Lower leg skin (tissue), 4 donors: ENCODE measurements around the gene NOP56. TPM values are rescaled to one million over a fixed set of nuclear protein-coding genes. Genes with fewer than 3 reads are reported as not detected.

Experiments used
- DNase-seq, 2 donors: peaks; one replicate each; pipeline ENCODE4 v3.0.0-alpha.2; 2019; ENCODE audit warnings: low spot score in 2 of 2
- H3K4me3 ChIP-seq: fragments of 200-600 bp; sonication (generic); 2 replicates; pipeline ENCODE4 v1.5.1; 2017; ENCODE audit warnings: mild to moderate bottlenecking, low read depth; ENCODE audit not compliant: poor library complexity, severe bottlenecking
- CTCF ChIP-seq, 3 donors: fragments of 450-650 bp; IDR thresholded peaks; one replicate each; pipeline ENCODE4 v1.5.1; 2016; ENCODE audit warnings: antibody characterized with exemption in 3 of 3, mild to moderate bottlenecking in 3 of 3, moderate library complexity in 2 of 3
- POLR2A ChIP-seq, 2 donors: fragments of 450-650 bp; IDR thresholded peaks; one replicate each; pipeline ENCODE4 v1.6.1; 2016 to 2017; ENCODE audit warnings: antibody characterized with exemption in 2 of 2, mild to moderate bottlenecking in 1 of 2, moderate library complexity in 1 of 2
- WGBS, 2 donors: methylation state at CpG; one replicate each; pipeline ENCODE4 v1.1.5; 2018; 5-methylcytosine and 5-hydroxymethylcytosine counted together
- intact Hi-C: fragments of 100-400 bp; cut with DNase I; formaldehyde crosslinking; loops from one replicate; pipeline ENCODE4 v1.15.0; 2023; ENCODE audit warnings: low total_unique reads
- total RNA-seq, 4 donors: library from RNA; depleted of rRNA; stranded (reverse); fragments of >200 nt; gene quantifications; one replicate each; pipeline ENCODE4 v1.1.0, GENCODE V29; 2016

The NOP56 gene
- total RNA-seq, 4 donors from 2014 or later = 51.5 to 64.7 (median 56.6) TPM

GRCh38 chr20:2690213-2690612, 37.8 kb downstream of the NOP56 start:
- intact Hi-C loops = no loop called here
- TF ChIP-seq POLR2A (IDR thresholded peaks at IDR 0.05) (no peak), CTCF (IDR thresholded peaks at IDR 0.05) (no peak)
- WGBS, 2 donors = 82% methylated on average over 3 of the region's 3 CpGs

DNA sequence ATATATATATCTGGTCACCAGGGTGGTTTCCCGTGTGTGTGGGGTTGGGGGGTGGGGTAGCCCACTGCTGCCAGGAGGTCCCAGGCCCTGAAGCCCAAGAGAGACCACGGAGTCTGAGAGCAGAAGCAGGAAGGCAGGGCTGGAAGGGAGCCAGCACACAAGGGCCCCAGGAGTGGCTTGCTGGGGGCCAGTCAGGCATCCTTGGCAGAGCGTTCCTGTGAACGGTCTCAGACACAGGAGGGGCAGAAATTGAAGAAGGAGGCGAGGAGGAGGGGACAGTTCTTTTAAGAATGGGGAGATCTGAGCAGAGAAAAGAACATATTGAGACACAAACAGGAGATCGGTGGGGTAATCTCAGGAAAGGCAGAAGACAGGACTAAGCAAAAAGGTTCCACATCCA, 38.3 kb downstream of the NOP56 start:
- WGBS, 2 donors = 76 to 85% methylated on average over 6 of the region's 6 CpGs
- TF ChIP-seq POLR2A (IDR thresholded peaks at IDR 0.05) (no peak), CTCF (IDR thresholded peaks at IDR 0.05) (no peak)
- peak in 1 of 2 donors; percentile 74 for DNase-seq
- no peak overlapping the region for H3K4me3 ChIP-seq
- intact Hi-C loops = no loop called here

More at GRCh38 chr20:2690213-2690612, 37.8 kb downstream of the NOP56 start:
- H3K4me3 ChIP-seq = no peak overlapping the region
- DNase-seq = peak in 1 of 2 donors; percentile 40

DNA sequence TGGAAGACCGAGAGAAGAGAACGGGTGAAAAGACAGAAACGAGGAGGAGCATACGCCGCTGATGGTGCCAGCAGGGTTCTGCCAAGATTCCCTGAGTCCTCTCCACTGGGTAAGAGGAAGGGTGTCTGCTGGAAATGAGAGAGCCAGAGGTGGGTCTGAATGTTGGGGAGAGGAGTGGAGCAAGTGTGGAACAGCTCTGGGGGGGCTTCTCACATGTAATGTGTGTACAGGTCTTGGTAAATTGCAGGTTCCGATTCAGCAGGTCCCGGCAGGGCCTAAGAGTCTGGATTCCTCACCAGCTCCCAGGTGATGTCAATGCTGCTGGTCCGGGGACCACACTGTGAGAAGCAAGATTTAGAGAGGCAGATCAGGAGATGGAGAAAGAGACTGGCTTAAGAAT, 38.7 kb downstream of the NOP56 start:
- DNase-seq = peak in 1 of 2 donors; percentile 80
- intact Hi-C loops = no loop called here
- WGBS, 2 donors = 74 to 78% methylated on average over 8 of the region's 8 CpGs
- no peak for TF ChIP-seq POLR2A (IDR thresholded peaks at IDR 0.05)
- TF ChIP-seq CTCF (IDR thresholded peaks at IDR 0.05) = no peak
- no peak overlapping the region for H3K4me3 ChIP-seq

DNA sequence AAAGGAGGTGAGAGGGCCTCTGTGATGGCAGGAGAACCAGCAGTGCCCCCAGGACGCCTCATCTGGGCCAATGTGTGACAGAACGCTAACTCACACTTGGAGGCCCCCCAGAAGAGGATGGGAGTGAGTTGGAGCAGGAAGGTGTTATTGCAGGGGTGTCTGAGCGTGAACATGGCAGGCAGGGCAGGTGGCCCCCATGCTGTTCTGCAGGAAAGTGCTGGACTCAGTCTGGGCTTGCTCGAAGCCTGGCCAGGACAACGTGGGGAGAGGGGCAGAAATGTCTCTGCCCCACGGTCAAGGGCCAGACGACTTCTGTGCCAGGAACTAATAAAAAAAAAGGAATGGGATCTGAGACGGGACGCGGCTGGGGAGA, 39.2 kb downstream of the NOP56 start:
- TF ChIP-seq CTCF (IDR thresholded peaks at IDR 0.05) = no peak
- no peak for TF ChIP-seq POLR2A (IDR thresholded peaks at IDR 0.05)
- H3K4me3 ChIP-seq = no peak overlapping the region
- intact Hi-C loops = no loop called here
- 69 to 70% methylated on average over 10 of the region's 10 CpGs for WGBS, 2 donors
- DNase-seq = peak in 1 of 2 donors; percentile 79

- intact Hi-C loops = no loop called here
- no peak within 1 kb of the TSS for H3K4me3 ChIP-seq
- 7 to 10% methylated on average over 24 to 40 of the region's 106 CpGs for WGBS, 2 donors
- no peak for TF ChIP-seq POLR2A (IDR thresholded peaks at IDR 0.05)
- no peak for TF ChIP-seq CTCF (IDR thresholded peaks at IDR 0.05)
- peak in 1 of 2 donors; percentile 90 for DNase-seq
These were observed 39.8 kb downstream of the NOP56 start, which contains the start of gene EBF4 for GRCh38 chr20:2692036-2692885. EBF4 (plus strand) TSS chr20:2692780; CDS start chr20:2693646, 866 bp downstream.
